SHP77 treated with DMSO at 0.1 percent for 48 hours (cell line): ENCODE results near the gene SPI1.
"Not testable (repeated sequence)": the region's sequence is repeated elsewhere in the genome, so short reads cannot be mapped to it uniquely, and the experiment has no call there.

Experiments
- DNase-seq: peaks from one replicate; lab custom pipeline; 2025; lab: John Stamatoyannopoulos, UW

Gene SPI1

DNA sequence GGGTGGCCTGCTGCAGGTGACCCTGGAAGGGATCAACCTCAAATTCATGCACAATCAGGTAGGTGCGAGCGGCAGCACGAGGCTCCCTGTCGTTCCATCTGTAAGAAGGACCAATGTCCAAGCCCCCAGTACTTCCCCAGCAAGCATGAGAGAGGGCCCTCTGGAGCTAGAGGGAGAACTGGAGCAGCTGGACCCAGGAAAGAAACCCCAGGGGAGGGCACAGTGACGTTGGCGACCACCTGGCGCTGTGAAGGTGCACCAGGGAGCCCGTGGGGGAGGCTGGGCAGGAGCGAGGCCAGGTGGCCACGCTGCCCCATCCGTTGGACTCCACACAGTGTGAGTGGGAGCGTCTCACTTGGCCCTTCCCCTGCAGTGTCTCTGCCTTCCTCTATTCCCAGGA is 53.8 kb downstream of the SPI1 start:
- DNase-seq: no peak

DNA sequence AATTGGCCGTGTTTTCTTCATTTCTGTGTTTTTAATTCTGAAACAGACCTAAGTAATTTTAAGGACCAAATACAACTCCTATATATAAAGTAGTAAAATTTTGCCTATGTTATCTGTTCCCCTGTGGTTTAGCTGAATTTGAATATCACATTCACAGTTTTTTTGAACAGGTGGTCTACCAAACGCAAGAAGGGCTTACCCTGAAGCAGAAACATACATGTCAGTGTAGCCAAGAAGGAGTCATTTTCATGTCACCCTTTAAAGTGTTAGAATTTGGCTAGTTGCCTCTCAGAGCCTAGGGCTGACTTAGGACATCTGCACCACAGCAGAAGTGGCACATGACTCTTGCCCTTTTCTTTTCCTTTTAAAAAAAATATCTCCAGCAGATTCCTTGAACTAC is 60.2 kb downstream of the SPI1 start:
- no peak for DNase-seq

DNA sequence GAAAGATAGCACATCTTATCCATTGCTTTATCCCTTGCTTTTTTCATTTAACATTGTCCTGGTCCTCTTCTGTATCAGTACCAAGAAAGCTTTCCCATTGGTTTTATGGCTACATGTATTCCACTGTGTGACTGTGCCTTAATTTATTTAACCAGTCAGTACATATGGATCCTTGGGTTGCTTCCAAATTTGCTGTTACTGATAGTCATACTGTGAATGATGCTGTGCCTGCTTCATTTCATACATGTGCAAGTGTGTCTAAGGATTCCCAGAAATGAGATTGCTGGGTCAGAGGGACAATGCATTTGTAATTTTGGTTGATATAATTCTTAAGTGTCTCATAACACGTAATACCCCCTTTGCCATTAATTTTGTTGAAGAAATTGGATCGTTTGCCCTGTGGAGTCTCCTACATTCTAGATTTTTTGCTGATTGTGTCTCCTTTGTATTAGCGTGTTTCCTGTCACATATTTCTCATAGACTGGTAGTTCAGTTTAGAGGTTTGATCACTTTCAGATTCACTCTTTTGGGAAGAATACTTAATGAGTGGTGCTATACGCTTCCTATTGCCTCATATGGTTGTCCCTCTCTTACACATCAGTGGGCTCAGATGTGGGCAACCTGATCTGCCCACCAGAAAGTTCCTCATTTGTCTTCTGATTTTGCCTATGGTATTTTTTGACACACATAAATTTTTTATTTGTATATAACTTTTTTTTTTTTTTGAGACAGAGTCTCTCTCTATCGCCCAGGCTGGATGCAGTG is 61.1 kb downstream of the SPI1 start:
- DNase-seq: no peak

DNA sequence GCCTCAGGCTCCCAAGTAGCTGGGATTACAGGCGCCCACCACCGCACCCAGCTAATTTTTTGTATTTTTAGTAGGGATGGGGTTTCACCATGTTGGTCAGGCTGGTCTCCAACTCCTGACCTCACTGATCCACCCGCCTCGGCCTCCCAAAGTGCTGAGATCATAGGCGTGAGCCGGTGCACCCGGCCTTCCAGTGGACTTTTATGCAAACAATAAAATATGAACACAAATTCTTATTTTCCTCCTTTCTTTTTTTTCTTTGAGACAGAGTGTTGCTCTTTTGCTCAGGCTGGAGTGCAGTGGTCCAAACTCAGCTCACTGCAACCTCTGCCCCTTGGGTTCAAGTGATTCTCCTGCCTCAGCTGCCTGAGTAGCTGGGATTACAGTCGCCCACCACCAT is 61.8 kb downstream of the SPI1 start:
- DNase-seq: not testable (repeated sequence)

DNA sequence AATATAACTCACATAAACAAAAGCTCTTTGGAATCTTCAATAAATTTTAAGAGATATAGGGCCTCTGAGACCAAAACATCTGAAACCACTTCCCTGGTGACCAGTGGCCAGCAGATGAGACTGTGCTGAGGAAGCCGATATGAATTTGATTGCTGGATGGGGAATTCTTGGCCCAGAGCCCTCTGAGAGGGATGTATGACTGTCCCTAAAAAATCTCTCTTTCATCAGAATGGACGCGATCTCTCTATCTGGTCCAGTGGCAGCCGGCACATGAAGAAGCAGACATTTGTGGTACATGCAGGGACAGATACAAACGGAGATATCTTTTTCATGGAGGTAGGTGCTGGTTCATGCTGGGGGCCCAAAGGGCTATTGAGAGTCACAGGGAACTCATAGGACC is 63.4 kb downstream of the SPI1 start:
- DNase-seq: no peak

DNA sequence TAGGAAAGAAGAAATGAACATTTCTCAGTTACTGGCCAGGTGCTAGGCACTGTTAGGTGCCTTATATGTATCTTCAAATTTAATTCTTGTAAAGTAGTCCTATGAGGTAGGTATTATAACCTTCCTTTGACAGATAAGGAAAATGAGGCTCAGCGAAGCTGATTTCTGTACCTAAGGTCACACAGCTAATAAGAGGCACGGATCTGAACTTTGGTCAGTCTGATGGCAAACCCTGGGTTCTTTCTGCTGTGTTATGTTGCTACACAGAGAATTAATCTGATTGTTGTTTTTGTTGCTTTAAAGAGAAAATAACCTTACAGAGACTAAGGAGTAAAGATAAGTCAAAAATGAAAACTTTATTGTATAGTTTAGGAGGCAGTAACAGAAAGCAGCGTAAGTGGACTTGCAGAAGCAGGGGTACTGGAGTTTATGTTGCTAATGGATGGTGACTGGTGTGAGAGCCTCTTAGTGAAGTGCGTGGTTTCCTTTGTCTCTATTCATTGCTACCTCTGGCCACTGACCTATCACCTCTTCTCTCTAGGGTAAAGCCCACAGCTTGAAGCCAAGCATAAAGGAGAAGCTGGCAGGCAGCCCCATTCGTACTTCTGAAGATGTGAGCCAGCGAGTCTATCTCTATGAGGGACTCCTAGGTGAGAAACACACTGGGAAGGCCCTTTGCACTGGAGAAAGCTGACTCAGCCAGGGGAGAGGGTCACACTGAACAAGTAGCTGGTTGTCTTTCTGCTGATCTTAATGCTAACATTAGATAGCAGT is 70.1 kb downstream of the SPI1 start:
- no peak for DNase-seq

DNA sequence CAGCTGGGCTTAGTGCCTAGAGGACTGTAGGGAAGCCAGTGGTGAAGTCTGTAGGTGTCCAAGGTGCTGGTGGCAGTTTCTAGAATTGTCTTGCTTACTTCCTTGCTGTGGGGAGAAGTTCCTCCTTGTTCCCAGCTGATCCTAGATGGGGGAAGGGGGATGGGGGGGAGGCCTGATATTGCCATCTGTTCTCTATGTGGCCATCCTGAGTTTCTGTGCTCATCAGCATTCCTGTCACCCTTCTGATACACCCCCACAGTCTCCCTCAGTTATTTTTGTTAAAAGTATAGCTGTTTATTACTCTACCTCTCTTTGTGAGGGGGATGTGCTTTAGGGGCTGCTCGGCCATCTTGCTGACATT is 71.9 kb downstream of the SPI1 start:
- no peak for DNase-seq

DNA sequence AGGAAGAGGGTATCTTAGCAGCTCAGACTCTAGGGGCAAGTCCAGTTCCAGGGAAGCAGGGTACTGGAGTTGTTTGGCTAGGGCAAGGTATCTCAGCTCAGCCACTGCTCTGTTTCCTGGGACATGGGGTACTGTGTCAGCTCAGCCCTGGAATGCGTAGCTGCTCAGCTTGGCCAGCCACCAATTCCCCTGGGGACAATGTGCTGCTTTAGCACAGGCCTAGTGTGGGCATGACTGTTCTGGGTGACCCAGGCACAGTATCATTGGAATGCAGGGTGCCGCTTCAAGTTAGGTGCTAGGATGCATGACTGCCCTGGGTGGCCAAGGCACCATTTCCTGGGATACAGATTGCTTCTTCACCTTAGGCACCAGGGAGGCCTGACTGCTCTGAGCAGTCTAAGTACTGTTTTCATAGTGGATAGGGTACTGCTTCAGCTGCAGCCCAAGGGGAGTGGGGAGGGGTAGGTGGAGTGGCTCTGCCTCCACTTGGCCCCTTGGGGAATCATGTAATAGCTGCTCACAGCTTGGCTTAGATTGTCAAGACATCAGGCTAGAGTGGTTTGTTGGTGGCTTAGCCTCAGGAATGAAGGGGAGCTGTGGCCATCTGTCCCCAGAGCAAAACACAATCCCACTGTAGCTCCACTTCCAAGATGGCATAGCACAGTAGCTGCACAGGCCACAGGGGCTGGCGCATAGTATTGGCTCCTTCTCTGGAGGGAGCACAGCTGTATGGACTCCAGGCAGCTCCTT is 72.4 kb downstream of the SPI1 start:
- no peak for DNase-seq
